ENCODE data around the gene ARMH3. TPM values are rescaled to one million over a fixed set of nuclear protein-coding genes. Genes with fewer than 3 reads are reported as not detected.

The ARMH3 gene
- total and polyA plus RNA-seq, 10 of the 15 experiments (the other 5 are each of a cell fraction or from before 2014, with no cell fraction given) = 13.0 to 33.0 (median 16.4) TPM

GRCh38 chr10:101797403-101798059 is 258.4 kb downstream of the ARMH3 start:
- Histone ChIP-seq H3K4me2 (ENCODE audit: control insufficient read depth, insufficient read depth) (no peak overlapping the region), H3K9ac (ENCODE audit: control insufficient read depth, insufficient read depth, low read length) (no peak overlapping the region), H3K27me3 (replicated peaks in 1 of 2; ENCODE audit: control insufficient read depth in 2 of 2, insufficient read depth in 2 of 2, low read length in 1 of 2) (no peaks in the 10 kb centered on the region), H3K9me3 (replicated peaks; ENCODE audit: control insufficient read depth, insufficient read depth, low read length) (no peaks in the 10 kb centered on the region), H4K20me1 (ENCODE audit: control insufficient read depth, insufficient read depth) (no peaks in the 10 kb centered on the region; the same call in 1 of the 2 replicates), H3K79me2 (ENCODE audit: control insufficient read depth, insufficient read depth, low read length) (peaks cover 9% of the 10 kb centered on the region), H3K4me1 (ENCODE audit: control insufficient read depth, insufficient read depth, low read length) (no peaks in the 10 kb centered on the region), H3K36me3 (ENCODE audit: control insufficient read depth in 2 of 2, insufficient read depth in 2 of 2, low read length in 1 of 2) (peaks cover 8 to 53% of the 10 kb centered on the region in 2 experiments), H2AFZ (ENCODE audit: control insufficient read depth, low read depth, low read length) (no peak overlapping the region), H3K4me3 (no peak overlapping the region), H3K27ac (ENCODE audit: control insufficient read depth, insufficient read depth) (no peak overlapping the region)
- TSS peak; percentile 32 for BruUV-seq (replicated peaks)
- no peak for DNase-seq (ENCODE audit: low read depth, low spot score)
- ChIA-PET CTCF (interaction anchor here (0.7 to 2.5 kb wide), 7 partner anchors 13 to 304 kb away, joined by 3 to 14 read pairs (median 3); no protein-coding TSS in a partner anchor), RAD21 (ENCODE audit: unreplicated experiment) (interaction anchor here (0.7 to 1.6 kb wide), 5 partner anchors 8 to 195 kb away, joined by 3 to 6 read pairs (median 3); no protein-coding TSS in a partner anchor), POLR2A (interaction anchor here (0.6 to 3.5 kb wide), 5 partner anchors 14 to 73 kb away, joined by 3 to 17 read pairs (median 3); partner anchors contain the start of gene NPM3), SMC1A (ENCODE audit: uncharacterized antibody, unreplicated experiment) (interaction anchor here (1.2 to 1.8 kb wide), 4 partner anchors 14 to 213 kb away, joined by 3 to 5 read pairs (median 4); partner anchors contain the start of genes NPM3 and OGA)
- no peak for TF ChIP-seq SUPT20H (IDR thresholded peaks at IDR 0.05; ENCODE audit: borderline replicate concordance, control insufficient read depth, low read depth, low read length)
- TF ChIP-seq ZZZ3 (IDR thresholded peaks at IDR 0.05; ENCODE audit: control insufficient read depth, insufficient read length, low read depth) = no peak
- TF ChIP-seq MXI1 (IDR thresholded peaks at IDR 0.05; ENCODE audit: low read depth, low read length) = no peak
- no peak for TF ChIP-seq RBBP5 (conservative IDR thresholded peaks at IDR 0.05)
- TF ChIP-seq PAX5 (IDR thresholded peaks at IDR 0.05; ENCODE audit: borderline replicate concordance, low read depth, low read length) = no peak
- no peak for TF ChIP-seq ZNF687 (IDR thresholded peaks at IDR 0.05)
- no peak for TF ChIP-seq SPI1 (IDR thresholded peaks at IDR 0.05; ENCODE audit: borderline replicate concordance, insufficient read depth, low read depth, low read length)
- no peak for TF ChIP-seq RCOR1 (conservative IDR thresholded peaks at IDR 0.05; ENCODE audit: low read depth, low read length)
- TF ChIP-seq, protein P1, sequence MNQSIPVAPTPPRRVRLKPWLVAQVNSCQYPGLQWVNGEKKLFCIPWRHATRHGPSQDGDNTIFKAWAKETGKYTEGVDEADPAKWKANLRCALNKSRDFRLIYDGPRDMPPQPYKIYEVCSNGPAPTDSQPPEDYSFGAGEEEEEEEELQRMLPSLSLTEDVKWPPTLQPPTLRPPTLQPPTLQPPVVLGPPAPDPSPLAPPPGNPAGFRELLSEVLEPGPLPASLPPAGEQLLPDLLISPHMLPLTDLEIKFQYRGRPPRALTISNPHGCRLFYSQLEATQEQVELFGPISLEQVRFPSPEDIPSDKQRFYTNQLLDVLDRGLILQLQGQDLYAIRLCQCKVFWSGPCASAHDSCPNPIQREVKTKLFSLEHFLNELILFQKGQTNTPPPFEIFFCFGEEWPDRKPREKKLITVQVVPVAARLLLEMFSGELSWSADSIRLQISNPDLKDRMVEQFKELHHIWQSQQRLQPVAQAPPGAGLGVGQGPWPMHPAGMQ (IDR thresholded peaks at IDR 0.05; ENCODE audit: borderline replicate concordance) = no peak
- TF ChIP-seq FOS (IDR thresholded peaks at IDR 0.05; ENCODE audit: borderline replicate concordance, extremely low read depth, insufficient read length) = no peak
- TF ChIP-seq RUNX3 (IDR thresholded peaks at IDR 0.05; ENCODE audit: low read length) = no peak
- no peak for TF ChIP-seq CHD2 (IDR thresholded peaks at IDR 0.05; ENCODE audit: borderline replicate concordance, low read depth, low read length)
- no peak for ATAC-seq
- in situ Hi-C loops (cut with MboI) = no loop called here
- intact Hi-C loops (cut with micrococcal nuclease; ENCODE audit: unreplicated experiment) = no loop called here
- 81% methylated on average over 4 of the region's 4 CpGs for WGBS (ENCODE audit: insufficient coverage, insufficient replicate concordance, low lambda C conversion rate, missing lambda C conversion rate)
- no peak for FAIRE-seq
